IMR-90 (cell line): ENCODE measurements around the gene GAL3ST3. TPM values are rescaled to one million over a fixed set of nuclear protein-coding genes. Genes with fewer than 3 reads are reported as not detected.
A peak's percentile ranks its signal among the peaks of the same experiment; 100 is the strongest.

ENCODE experiments used
- ATAC-seq: fragments of 200-7000 bp; cut with Tn5 transposase; 2 replicates; pipeline ENCODE4 v1.9.1; 2020; ENCODE audit warnings: low read depth, mild to moderate bottlenecking, moderate library complexity
- BruUV-seq: library from RNA; stranded (reverse); fragments of 400-500 nt; replicated peaks from 2 replicates; lab custom pipeline; 2021; lab: Mats Ljungman, UMichigan
- CTCF ChIA-PET: fragments of 300-600 bp; formaldehyde crosslinking; extraction: SDS; loops from one replicate; lab custom pipeline; 2021; ENCODE audit warnings: antibody characterized with exemption; lab: Yijun Ruan, JAX
- POLR2A ChIA-PET: fragments of 300-600 bp; sonication (Branson Sonifier 250); formaldehyde crosslinking; loops from one replicate; lab custom pipeline; 2022; ENCODE audit warnings: antibody characterized with exemption; ENCODE audit not compliant: unreplicated experiment; lab: Charles Lee
- DNase-seq: peaks from one replicate; pipeline ENCODE4 v3.0.0; 2013
- H2AFZ ChIP-seq: replicated peaks from 2 replicates; pipeline ENCODE3; 2013; ENCODE audit warnings: low read length, mild to moderate bottlenecking; ENCODE audit not compliant: poor library complexity
- H2AK5ac ChIP-seq: 2 replicates; pipeline ENCODE4 v1.6.1; 2013; ENCODE audit warnings: low read depth, low read length, inconsistent platforms
- H2AK9ac ChIP-seq: replicated peaks from 2 replicates; pipeline ENCODE3; 2013; ENCODE audit warnings: mild to moderate bottlenecking, low read depth, low read length, moderate library complexity; ENCODE audit not compliant: poor library complexity
- H2BK120ac ChIP-seq: 2 replicates; pipeline ENCODE4 v1.6.1; 2013; ENCODE audit warnings: low read depth, low read length, inconsistent platforms
- H2BK15ac ChIP-seq: 3 replicates; pipeline ENCODE4 v1.6.1; 2013; ENCODE audit warnings: low read depth, low read length, inconsistent platforms
- H2BK20ac ChIP-seq: 2 replicates; pipeline ENCODE4 v1.6.1; 2013; ENCODE audit warnings: low read depth, mild to moderate bottlenecking, inconsistent platforms, low read length, moderate library complexity
- H2BK5ac ChIP-seq: 2 replicates; pipeline ENCODE4 v1.6.1; 2013; ENCODE audit warnings: mild to moderate bottlenecking, low read depth, low read length, inconsistent platforms; ENCODE audit not compliant: poor library complexity, severe bottlenecking
- H3K14ac ChIP-seq: replicated peaks from 2 replicates; pipeline ENCODE4 v1.6.1; 2013; ENCODE audit warnings: low read depth, low read length, inconsistent platforms
- H3K18ac ChIP-seq: 2 replicates; pipeline ENCODE4 v1.6.1; 2013; ENCODE audit warnings: low read depth, low read length, control low read depth
- H3K23ac ChIP-seq: 2 replicates; pipeline ENCODE4 v1.6.1; 2013; ENCODE audit warnings: low read depth, low read length, inconsistent platforms
- H3K27ac ChIP-seq: 2 replicates; pipeline ENCODE4 v1.5.1; 2013; ENCODE audit warnings: mild to moderate bottlenecking, control low read depth, low read length; ENCODE audit not compliant: insufficient read depth
- H3K27me3 ChIP-seq: 2 replicates; pipeline ENCODE4 v1.6.1; 2013; ENCODE audit warnings: low read length; ENCODE audit not compliant: control insufficient read depth, insufficient read depth
- H3K36me3 ChIP-seq: 2 replicates; pipeline ENCODE4 v1.6.1; 2013; ENCODE audit warnings: low read length, mixed read lengths; ENCODE audit not compliant: control insufficient read depth, insufficient read depth
- H3K4ac ChIP-seq: 2 replicates; pipeline ENCODE4 v1.6.1; 2013; ENCODE audit warnings: low read depth, low read length, inconsistent platforms
- H3K4me1 ChIP-seq: 2 replicates; pipeline ENCODE4 v1.6.1; 2013; ENCODE audit warnings: low read length, mixed read lengths; ENCODE audit not compliant: control insufficient read depth, insufficient read depth
- H3K4me2 ChIP-seq: 2 replicates; pipeline ENCODE4 v1.6.1; 2013; ENCODE audit warnings: low read depth, mild to moderate bottlenecking, control low read depth, low read length, moderate library complexity
- H3K4me3 ChIP-seq: 2 replicates; pipeline ENCODE4 v1.5.1; 2013; ENCODE audit warnings: low read depth, mild to moderate bottlenecking, control low read depth, low read length, moderate library complexity; ENCODE audit not compliant: insufficient read depth
- H3K56ac ChIP-seq: 2 replicates; pipeline ENCODE4 v1.6.1; 2013; ENCODE audit warnings: low read length, inconsistent platforms; ENCODE audit not compliant: insufficient read depth; ENCODE audit errors: extremely low read depth
- H3K79me1 ChIP-seq, 2 experiments: 2 replicates each; pipeline ENCODE4 v1.6.1; 2013; ENCODE audit warnings: low read length in 2 of 2, inconsistent platforms in 1 of 2, low read depth in 1 of 2
- H3K9ac ChIP-seq: 2 replicates; pipeline ENCODE4 v1.6.1; 2013; ENCODE audit warnings: low read depth, low read length, control low read depth
- H3K9me1 ChIP-seq: 2 replicates; pipeline ENCODE4 v1.6.1; 2013; ENCODE audit warnings: low read length, inconsistent platforms; ENCODE audit not compliant: insufficient read depth
- H3K9me3 ChIP-seq: 2 replicates; pipeline ENCODE4 v1.6.1; 2013; ENCODE audit warnings: low read length; ENCODE audit not compliant: control insufficient read depth, insufficient read depth
- H4K20me1 ChIP-seq: 2 replicates; pipeline ENCODE4 v1.6.1; 2013; ENCODE audit warnings: low read length, inconsistent platforms; ENCODE audit not compliant: insufficient read depth
- H4K5ac ChIP-seq: 2 replicates; pipeline ENCODE4 v1.6.1; 2013; ENCODE audit warnings: mild to moderate bottlenecking, low read depth, low read length, control low read depth
- H4K8ac ChIP-seq, 2 experiments: 2 replicates each; pipeline ENCODE4 v1.6.1; 2013; ENCODE audit warnings: low read depth in 2 of 2, low read length in 2 of 2, control low read depth in 1 of 2, inconsistent platforms in 1 of 2
- H4K91ac ChIP-seq: 2 replicates; pipeline ENCODE4 v1.6.1; 2013; ENCODE audit warnings: low read depth, low read length, inconsistent platforms; ENCODE audit not compliant: insufficient read depth
- BHLHE40 ChIP-seq: fragments of 150-350 bp; IDR thresholded peaks from 2 replicates; pipeline ENCODE4 v1.6.1; 2016; ENCODE audit warnings: mild to moderate bottlenecking, low read depth, low read length
- CEBPB ChIP-seq: IDR thresholded peaks from 2 replicates; pipeline ENCODE4 v1.6.1; 2012; ENCODE audit warnings: low read depth, low read length, improper control_type of control experiment
- CHD1 ChIP-seq: IDR thresholded peaks from 2 replicates; pipeline ENCODE4 v1.6.1; 2012; ENCODE audit warnings: low read depth, low read length, improper control_type of control experiment
- CTCF ChIP-seq: conservative IDR thresholded peaks from 2 replicates; pipeline ENCODE4 v1.5.1; 2012; ENCODE audit warnings: mild to moderate bottlenecking, low read depth, low read length, improper control_type of control experiment
- FOS ChIP-seq: fragments of 150-350 bp; IDR thresholded peaks from 2 replicates; pipeline ENCODE4 v1.6.1; 2016; ENCODE audit warnings: low read depth, low read length
- MAFK ChIP-seq: IDR thresholded peaks from 2 replicates; pipeline ENCODE4 v1.6.1; 2012; ENCODE audit warnings: low read depth, low read length, improper control_type of control experiment
- MXI1 ChIP-seq: IDR thresholded peaks from 2 replicates; pipeline ENCODE4 v1.6.1; 2012; ENCODE audit warnings: low read depth, mild to moderate bottlenecking, low read length, moderate library complexity, borderline replicate concordance
- NFE2L2 ChIP-seq: fragments of 150-350 bp; IDR thresholded peaks from 2 replicates; pipeline ENCODE4 v1.6.1; 2016; ENCODE audit warnings: low read depth, mild to moderate bottlenecking, low read length
- POLR2A ChIP-seq: IDR thresholded peaks from 2 replicates; pipeline ENCODE4 v1.6.1; 2012; ENCODE audit warnings: mild to moderate bottlenecking, low read depth, low read length
- RAD21 ChIP-seq: IDR thresholded peaks from 2 replicates; pipeline ENCODE4 v1.6.1; 2012; ENCODE audit warnings: low read length, improper control_type of control experiment
- RFX5 ChIP-seq: IDR thresholded peaks from 2 replicates; pipeline ENCODE4 v1.8.0; 2012; ENCODE audit warnings: low read depth, mild to moderate bottlenecking, low read length, moderate library complexity
- SMC3 ChIP-seq: fragments of 150-350 bp; IDR thresholded peaks from 2 replicates; pipeline ENCODE4 v1.6.1; 2016; ENCODE audit warnings: low read depth, mild to moderate bottlenecking, antibody characterized with exemption, low read length, moderate library complexity
- WGBS, 2 experiments: methylation state at CpG; one replicate each; pipeline versions ENCODE4 v1.1.5 to v1.1.7; 2013; ENCODE audit warnings: missing lambda C conversion rate in 2 of 2; ENCODE audit not compliant: insufficient read length in 1 of 2; ENCODE audit errors: extremely low coverage in 2 of 2; 5-methylcytosine and 5-hydroxymethylcytosine counted together
- dilution Hi-C: fragments of 300-500 bp; cut with HindIII; formaldehyde crosslinking; loops from one replicate; pipeline ENCODE4 v1.14.3; 2018; ENCODE audit warnings: low sequenced_read_pairs; ENCODE audit not compliant: unreplicated experiment
- in situ Hi-C: fragments of 300-500 bp; cut with MboI; formaldehyde crosslinking; loops from 3 replicates; pipeline ENCODE4 v1.14.3; 2019; ENCODE audit warnings: low sequenced_read_pairs, inconsistent platforms, mixed read lengths
- intact Hi-C: fragments of 100-400 bp; cut with micrococcal nuclease; formaldehyde crosslinking; loops from 2 replicates; pipeline ENCODE4 v1.10.0; 2022
- polyA plus RNA-seq, 3 experiments: library from polyadenylated mRNA; depleted of rRNA; stranded (reverse); fragments of >200 nt; gene quantifications; 2 replicates each; pipeline ENCODE4 v1.2.3, GENCODE V29; 2012; ENCODE audit warnings: low replicate concordance in 1 of 3
- total RNA-seq: library from RNA; depleted of rRNA; stranded (reverse); fragments of >200 nt; gene quantifications from 2 replicates; pipeline ENCODE4 v1.2.3, GENCODE V29; 2012
- TF ChIP-seq, protein P1 (sequence below): fragments of 150-350 bp; IDR thresholded peaks from 2 replicates; pipeline ENCODE4 v1.6.1; 2016; ENCODE audit warnings: low read depth, mild to moderate bottlenecking, low read length, moderate library complexity, borderline replicate concordance
- TF ChIP-seq, protein P2 (sequence below): fragments of 150-350 bp; IDR thresholded peaks from 2 replicates; pipeline ENCODE4 v1.6.1; 2017; ENCODE audit warnings: mild to moderate bottlenecking, antibody characterized with exemption, low read length, low read depth

The GAL3ST3 gene
- total and polyA plus RNA-seq, 2 of the 4 experiments (the other 2 are of a cell fraction): 0.19 TPM; not detected in 1

DNA sequence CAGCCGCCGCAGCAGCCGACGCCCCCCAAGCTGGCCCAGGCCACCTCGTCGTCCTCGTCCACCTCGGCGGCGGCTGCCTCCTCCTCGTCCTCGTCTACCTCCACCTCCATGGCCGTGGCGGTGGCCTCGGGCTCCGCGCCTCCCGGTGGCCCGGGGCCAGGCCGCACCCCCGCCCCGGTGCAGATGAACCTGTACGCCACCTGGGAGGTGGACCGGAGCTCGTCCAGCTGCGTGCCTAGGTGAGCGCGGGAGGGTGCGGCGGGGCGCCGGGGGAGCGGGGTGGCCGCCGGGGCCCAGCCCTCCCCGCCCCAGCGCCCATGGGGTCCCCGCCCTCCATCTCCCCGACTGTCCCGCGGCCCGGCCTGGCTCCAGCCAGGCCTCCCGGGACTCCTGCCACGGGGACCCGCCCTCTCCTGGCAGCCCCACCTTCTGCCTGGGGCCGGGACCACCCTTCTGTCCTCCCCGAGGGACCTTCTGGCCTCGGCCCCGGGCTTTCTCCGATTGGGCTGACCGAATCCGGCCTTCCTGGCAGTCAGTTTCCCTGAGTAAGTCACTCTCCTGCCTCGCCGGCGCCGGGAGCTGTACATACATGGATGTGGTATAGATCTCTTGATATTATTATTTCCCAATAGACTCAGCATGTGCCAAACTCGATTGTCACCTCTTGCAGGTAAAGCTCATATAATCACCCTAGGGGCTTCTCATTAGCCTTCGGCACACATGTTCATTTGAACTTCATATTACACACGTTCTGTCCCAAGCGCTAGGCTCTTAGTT lies 21.8 kb upstream of the GAL3ST3 start:
- H4K5ac ChIP-seq: 0 out of 2 replicates have a peak overlapping the region, but pooled peaks have one; percentile 3
- H2BK120ac ChIP-seq: peak overlapping the region; percentile 2; the same call in 1 of the 2 replicates
- peaks cover 12% of the 10 kb centered on the region for H3K4me1 ChIP-seq
- H3K27me3 ChIP-seq: no peaks in the 10 kb centered on the region
- CTCF ChIA-PET: interaction anchor here (0.6 kb wide), 1 partner anchor 67 kb away, joined by 5 read pairs; no protein-coding TSS in a partner anchor
- H2AK5ac ChIP-seq: peak overlapping the region; percentile 46; the same call in 1 of the 2 replicates
- peak overlapping the region; percentile 92 for H3K9ac ChIP-seq
- DNase-seq: peak; percentile 28
- peaks cover 38% of the 10 kb centered on the region for H3K36me3 ChIP-seq
- H2BK20ac ChIP-seq: no peak overlapping the region
- peak overlapping the region; percentile 91 for H3K23ac ChIP-seq
- peaks cover 20 to 59% of the 10 kb centered on the region in 2 experiments for H3K79me1 ChIP-seq
- peak overlapping the region; percentile 64 for H3K14ac ChIP-seq
- H4K20me1 ChIP-seq: peaks cover 27% of the 10 kb centered on the region
- H4K8ac ChIP-seq: peak overlapping the region in 1 of 2 experiments; percentile 43; a peak in 1 of 4 replicates
- peak overlapping the region; percentile 82 for H3K4me2 ChIP-seq
- dilution Hi-C loops: no loop called here
- peak; percentile 9 for ATAC-seq
- no peak overlapping the region for H2BK15ac ChIP-seq
- H3K4me3 ChIP-seq: peak overlapping the region; percentile 99
- peak overlapping the region; percentile 58; the same call in 1 of the 2 replicates for H3K56ac ChIP-seq
- 8% methylated on average over 13 of the region's 60 CpGs; no CpG with 5 or more reads in 1 of the 2 experiments for whole genome bisulfite sequencing, 2 experiments
- no TSS peak for BruUV-seq
- peak overlapping the region; percentile 85 for H2BK5ac ChIP-seq
- peak overlapping the region; percentile 10; the same call in 1 of the 2 replicates for H3K18ac ChIP-seq
- POLR2A ChIA-PET: no interaction called here
- H2AFZ ChIP-seq: peak overlapping the region; percentile 89
- in situ Hi-C loops: no loop called here
- intact Hi-C loops: loop anchor here (2.0 to 5.0 kb wide), 2 partner anchors 42 to 188 kb away; no protein-coding TSS in a partner anchor
- peak overlapping the region; percentile 95 for H2AK9ac ChIP-seq
- peaks cover 13% of the 10 kb centered on the region for H3K9me1 ChIP-seq
- peak overlapping the region; percentile 56 for H3K4ac ChIP-seq
- H3K9me3 ChIP-seq: no peaks in the 10 kb centered on the region
- H4K91ac ChIP-seq: peak overlapping the region; percentile 44
- peak overlapping the region; percentile 83 for H3K27ac ChIP-seq
- TF ChIP-seq MAFK: no peak
- no peak for TF ChIP-seq POLR2A
- TF ChIP-seq MXI1: no peak
- TF ChIP-seq CTCF: no peak
- no peak for TF ChIP-seq NFE2L2
- TF ChIP-seq RFX5: no peak
- TF ChIP-seq, protein P1, sequence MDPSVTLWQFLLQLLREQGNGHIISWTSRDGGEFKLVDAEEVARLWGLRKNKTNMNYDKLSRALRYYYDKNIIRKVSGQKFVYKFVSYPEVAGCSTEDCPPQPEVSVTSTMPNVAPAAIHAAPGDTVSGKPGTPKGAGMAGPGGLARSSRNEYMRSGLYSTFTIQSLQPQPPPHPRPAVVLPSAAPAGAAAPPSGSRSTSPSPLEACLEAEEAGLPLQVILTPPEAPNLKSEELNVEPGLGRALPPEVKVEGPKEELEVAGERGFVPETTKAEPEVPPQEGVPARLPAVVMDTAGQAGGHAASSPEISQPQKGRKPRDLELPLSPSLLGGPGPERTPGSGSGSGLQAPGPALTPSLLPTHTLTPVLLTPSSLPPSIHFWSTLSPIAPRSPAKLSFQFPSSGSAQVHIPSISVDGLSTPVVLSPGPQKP: no peak
- no peak for TF ChIP-seq FOS
- no peak for TF ChIP-seq BHLHE40
- TF ChIP-seq SMC3: no peak
- TF ChIP-seq CEBPB: no peak
- TF ChIP-seq RAD21: no peak
- TF ChIP-seq CHD1: no peak
- TF ChIP-seq, protein P2, sequence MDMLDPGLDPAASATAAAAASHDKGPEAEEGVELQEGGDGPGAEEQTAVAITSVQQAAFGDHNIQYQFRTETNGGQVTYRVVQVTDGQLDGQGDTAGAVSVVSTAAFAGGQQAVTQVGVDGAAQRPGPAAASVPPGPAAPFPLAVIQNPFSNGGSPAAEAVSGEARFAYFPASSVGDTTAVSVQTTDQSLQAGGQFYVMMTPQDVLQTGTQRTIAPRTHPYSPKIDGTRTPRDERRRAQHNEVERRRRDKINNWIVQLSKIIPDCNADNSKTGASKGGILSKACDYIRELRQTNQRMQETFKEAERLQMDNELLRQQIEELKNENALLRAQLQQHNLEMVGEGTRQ: no peak
